Adrenal gland (tissue), 12 donors: Measurements from ENCODE around the gene LRRD1. TPM values are rescaled to one million over a fixed set of nuclear protein-coding genes. Genes with fewer than 3 reads are reported as not detected.

Experiments used
- DNase-seq, 7 donors: peaks; one replicate each; pipeline ENCODE4 v3.0.0-alpha.2; 2019 to 2020
- H3K27ac ChIP-seq, 5 donors: fragments of 200-600 bp; sonication (generic) in 4 of 5; 1 replicate in 3 of 5; 2 replicates in 2 of 5; pipeline versions ENCODE4 v1.5.1 to v1.8.0; 2016 to 2020; ENCODE audit warnings: mild to moderate bottlenecking in 1 of 5
- H3K27me3 ChIP-seq: fragments of 200-600 bp; 2 replicates; pipeline ENCODE4 v1.8.0; 2021
- H3K36me3 ChIP-seq, 2 donors: fragments of 200-600 bp; replicated peaks in 1 of 2; 1 replicate in 1 of 2; 2 replicates in 1 of 2; pipeline versions ENCODE4 v1.5.1 to v1.8.0; 2018 to 2022
- H3K4me1 ChIP-seq, 2 donors: fragments of 200-600 bp; replicated peaks in 1 of 2; 1 replicate in 1 of 2; 2 replicates in 1 of 2; pipeline versions ENCODE4 v1.5.1 to v1.8.0; 2018 to 2021
- H3K4me3 ChIP-seq, 4 donors: fragments of 200-600 bp; sonication (generic) in 3 of 4; one replicate each; pipeline ENCODE4 v1.5.1; 2016 to 2018
- H3K9me3 ChIP-seq, 3 donors: fragments of 200-600 bp; sonication (generic) in 1 of 3; replicated peaks in 1 of 3; 1 replicate in 2 of 3; 2 replicates in 1 of 3; pipeline versions ENCODE4 v1.5.1 to v1.8.0; 2016 to 2021
- CTCF ChIP-seq, 6 experiments: fragments of 450-650 bp in 4 of 6; fragments of 200-600 bp in 2 of 6; sonication (generic) in 1 of 6; IDR thresholded peaks; 1 replicate in 5 of 6; 2 replicates in 1 of 6; pipeline versions ENCODE4 v1.5.1 to v1.8.0; 2016 to 2021; ENCODE audit warnings: antibody characterized with exemption in 6 of 6, mild to moderate bottlenecking in 2 of 6, moderate library complexity in 1 of 6
- POLR2A ChIP-seq, 2 donors: fragments of 450-650 bp; IDR thresholded peaks; one replicate each; pipeline ENCODE4 v1.6.1; 2017; ENCODE audit warnings: antibody characterized with exemption in 2 of 2, mild to moderate bottlenecking in 2 of 2, moderate library complexity in 1 of 2
- WGBS, 4 donors: extraction: QIAGEN DNeasy Blood & Tissue Kit in 2 of 4; methylation state at CpG; one replicate each; pipeline versions ENCODE4 v1.1.5 to v1.1.7; 2013 to 2017; 5-methylcytosine and 5-hydroxymethylcytosine counted together
- intact Hi-C, 2 donors: fragments of 100-400 bp; cut with DNase I; formaldehyde crosslinking; loops; one replicate each; pipeline versions ENCODE4 v1.14.1 to v1.15.0; 2022 to 2023
- polyA plus RNA-seq, 3 donors: library from polyadenylated mRNA; stranded (reverse); fragments of 200-250 nt in 2 of 3; fragments of 350-450 nt in 1 of 3; fragmentation: Illumina TruSeq in 1 of 3; extraction: RNeasy Lipid Tissue Mini Kit (QIAGEN cat#74804) in 1 of 3; gene quantifications; one replicate each; pipeline ENCODE4 v1.2.3, GENCODE V29; 2013 to 2014
- total RNA-seq, 9 donors: library from RNA; depleted of rRNA in 4 of 9; stranded (reverse); fragments of >200 nt in 4 of 9; fragments of 120-200 nt in 1 of 9; fragmentation: NEBNext Ultra II Directional in 1 of 9; extraction: Animal tissue kit (Norgen Biotek cat#: 25700) in 1 of 9; gene quantifications; one replicate each; pipeline versions ENCODE4 v1.1.0 to v1.2.4, GENCODE V29; 2013 to 2023
- donor health status: healthy with polysubstance abuse.
- donor health status: Bipolar disorder and iron deficiency.
- donor health status: DM: yes; HTN: yes; CAD: no.
- donor health status: DM: no; HTN: no; CAD: no.
- donor health status: DM: no; HTN: no; CAD: no.
- donor health status: DM: yes; HTN: yes; CAD: no.

Gene LRRD1
- total and polyA plus RNA-seq, 12 donors, result 0.07 to 0.50 (median 0.17) TPM; not detected in 4

DNA sequence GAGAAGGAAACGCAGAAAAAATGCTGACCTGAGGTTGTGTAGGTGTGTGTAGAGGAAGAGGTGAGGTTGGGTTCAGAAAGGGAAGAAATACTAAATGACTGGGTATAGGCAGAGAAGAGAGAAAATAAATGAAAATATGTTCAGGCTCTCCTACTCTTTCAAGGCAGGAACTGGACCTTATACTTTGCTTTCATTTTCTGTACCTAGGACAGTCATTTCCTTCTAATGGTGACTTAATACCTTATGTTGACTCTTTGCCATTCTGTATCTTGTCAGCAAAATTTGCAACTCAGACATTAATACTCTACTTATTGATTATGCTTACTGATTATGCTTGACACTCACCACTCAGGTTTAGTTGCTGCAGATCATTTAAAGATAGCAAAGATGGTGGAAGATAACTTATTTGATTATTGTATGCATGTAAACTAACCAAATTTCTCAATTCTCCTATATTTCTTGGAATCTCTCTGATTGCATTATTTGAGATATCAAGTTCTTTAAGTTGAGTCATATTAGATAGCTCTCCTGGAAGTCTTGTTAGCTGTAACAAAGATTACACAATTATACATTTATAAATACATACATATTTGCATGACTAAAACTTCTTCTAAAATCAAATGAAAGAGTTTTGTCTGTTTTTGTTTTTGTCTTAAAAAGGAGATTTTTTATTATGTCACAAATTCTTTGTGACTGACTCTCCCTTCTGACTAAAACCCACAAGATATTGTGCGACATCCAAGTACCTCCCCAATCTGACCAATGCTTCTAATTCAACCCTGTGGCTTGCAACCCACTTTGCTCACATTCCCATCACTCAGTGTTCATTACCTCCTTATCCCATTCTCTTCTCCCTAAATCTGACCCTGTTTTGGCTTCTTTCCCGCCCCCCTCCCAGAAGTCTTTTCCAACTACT lies 20.0 kb downstream of the LRRD1 start:
- no peak overlapping the region for H3K4me3 ChIP-seq
- TF ChIP-seq POLR2A (IDR thresholded peaks at IDR 0.05) (no peak), CTCF (IDR thresholded peaks at IDR 0.05) (no peak)
- H3K4me1 ChIP-seq, result no peaks in the 10 kb centered on the region
- intact Hi-C loops, result no loop called here
- no peak for DNase-seq
- WGBS, 4 donors, result 83 to 94% (median 88%) methylated on average over 3 of the region's 3 CpGs
- no peaks in the 10 kb centered on the region for H3K36me3 ChIP-seq
- H3K27me3 ChIP-seq, result no peaks in the 10 kb centered on the region
- H3K9me3 ChIP-seq, result no peaks in the 10 kb centered on the region
- no peak overlapping the region for H3K27ac ChIP-seq

- intact Hi-C loops, result no loop called here
- DNase-seq, result no peak
These were observed 22.0 kb downstream of the LRRD1 start for GRCh38 chr7:92156990-92157389.

GRCh38 chr7:92155108-92155739 lies 23.7 kb downstream of the LRRD1 start:
- H3K27ac ChIP-seq, result no peak overlapping the region
- WGBS, 4 donors, result 87 to 98% (median 91%) methylated on average over 1 of the region's 1 CpG
- DNase-seq, result no peak
- no peaks in the 10 kb centered on the region for H3K9me3 ChIP-seq
- intact Hi-C loops, result no loop called here
- no peak overlapping the region for H3K4me3 ChIP-seq
- no peaks in the 10 kb centered on the region for H3K4me1 ChIP-seq
- no peaks in the 10 kb centered on the region for H3K27me3 ChIP-seq
- TF ChIP-seq POLR2A (IDR thresholded peaks at IDR 0.05), result no peak
- no peak for TF ChIP-seq CTCF (IDR thresholded peaks at IDR 0.05)
- H3K36me3 ChIP-seq, result no peaks in the 10 kb centered on the region

More at GRCh38 chr7:92156990-92157389, 22.0 kb downstream of the LRRD1 start:
- Histone ChIP-seq H3K4me1 (no peaks in the 10 kb centered on the region), H3K36me3 (no peaks in the 10 kb centered on the region), H3K27ac (no peak overlapping the region), H3K27me3 (no peaks in the 10 kb centered on the region), H3K9me3 (no peaks in the 10 kb centered on the region), H3K4me3 (no peak overlapping the region)
- TF ChIP-seq CTCF (IDR thresholded peaks at IDR 0.05) (no peak), POLR2A (IDR thresholded peaks at IDR 0.05) (no peak)

GRCh38 chr7:92150450-92151017 lies 28.4 kb downstream of the LRRD1 start:
- no peaks in the 10 kb centered on the region for H3K4me1 ChIP-seq
- H3K27ac ChIP-seq, result no peak overlapping the region
- intact Hi-C loops, result no loop called here
- H3K27me3 ChIP-seq, result no peaks in the 10 kb centered on the region
- no peak overlapping the region for H3K4me3 ChIP-seq
- no peaks in the 10 kb centered on the region for H3K9me3 ChIP-seq
- no peak for TF ChIP-seq CTCF (IDR thresholded peaks at IDR 0.05)
- no peak for TF ChIP-seq POLR2A (IDR thresholded peaks at IDR 0.05)
- 58 to 83% (median 78%) methylated on average over 1 of the region's 1 CpG for WGBS, 4 donors
- H3K36me3 ChIP-seq, result no peaks in the 10 kb centered on the region
- DNase-seq, result no peak
